Neural progenitor cell (in vitro differentiated cells): ENCODE data around the gene CLTB. TPM values are rescaled to one million over a fixed set of nuclear protein-coding genes. Genes with fewer than 3 reads are reported as not detected.

ENCODE experiments used
- DNase-seq: peaks from one replicate; pipeline ENCODE4 v3.0.0-alpha.2; 2016; ENCODE audit warnings: low spot score
- H2AFZ ChIP-seq: fragments of 200-600 bp; sonication (generic); replicated peaks from 2 replicates; pipeline ENCODE4 v1.6.1; 2016; ENCODE audit warnings: antibody characterized with exemption
- H3F3A ChIP-seq: fragments of 200-600 bp; sonication (generic); 2 replicates; pipeline ENCODE4 v1.6.1; 2016; ENCODE audit warnings: antibody characterized with exemption, low read depth
- H3K27ac ChIP-seq: fragments of 200-600 bp; sonication (generic); 2 replicates; pipeline ENCODE4 v1.5.1; 2016; ENCODE audit warnings: mild to moderate bottlenecking
- H3K27me3 ChIP-seq: fragments of 200-600 bp; sonication (generic); 2 replicates; pipeline ENCODE4 v1.6.1; 2016; ENCODE audit warnings: mild to moderate bottlenecking, moderate library complexity
- H3K36me3 ChIP-seq: fragments of 200-600 bp; sonication (generic); 2 replicates; pipeline ENCODE4 v1.5.1; 2016
- H3K4me1 ChIP-seq: fragments of 200-600 bp; sonication (generic); 2 replicates; pipeline ENCODE4 v1.6.1; 2016; ENCODE audit warnings: mixed run types
- H3K4me2 ChIP-seq: fragments of 200-600 bp; sonication (generic); 2 replicates; pipeline ENCODE4 v1.6.1; 2016
- H3K4me3 ChIP-seq: fragments of 200-600 bp; sonication (generic); 2 replicates; pipeline ENCODE4 v1.5.1; 2016
- H3K79me2 ChIP-seq: fragments of 200-600 bp; sonication (generic); 2 replicates; pipeline ENCODE4 v1.6.1; 2016; ENCODE audit warnings: low read depth
- H3K9ac ChIP-seq: fragments of 200-600 bp; sonication (generic); 2 replicates; pipeline ENCODE4 v1.6.1; 2016
- H3K9me3 ChIP-seq: fragments of 200-600 bp; sonication (generic); 2 replicates; pipeline ENCODE4 v1.5.1; 2016; ENCODE audit warnings: low read depth
- H4K20me1 ChIP-seq: fragments of 200-600 bp; sonication (generic); 2 replicates; pipeline ENCODE4 v1.6.1; 2016; ENCODE audit warnings: low read depth
- H3K27ac Mint-ChIP-seq: 3 replicates; pipeline ENCODE4 v1.8.0; 2021; ENCODE audit warnings: mixed read lengths
- H3K27me3 Mint-ChIP-seq: 2 replicates; pipeline ENCODE4 v1.8.0; 2022; ENCODE audit warnings: low read depth, mild to moderate bottlenecking, inconsistent platforms, moderate library complexity, mixed read lengths; ENCODE audit not compliant: insufficient read depth
- H3K36me3 Mint-ChIP-seq: 3 replicates; pipeline ENCODE4 v1.8.0; 2021; ENCODE audit warnings: mixed read lengths
- H3K4me1 Mint-ChIP-seq: 3 replicates; pipeline ENCODE4 v1.8.0; 2021; ENCODE audit warnings: mixed read lengths
- H3K4me3 Mint-ChIP-seq: 3 replicates; pipeline ENCODE4 v1.8.0; 2021; ENCODE audit warnings: mild to moderate bottlenecking, moderate library complexity, mixed read lengths
- H3K9me3 Mint-ChIP-seq: 3 replicates; pipeline ENCODE4 v1.8.0; 2020; ENCODE audit warnings: mixed read lengths
- EZH2 ChIP-seq: fragments of 200-600 bp; sonication (generic); IDR thresholded peaks from 2 replicates; pipeline ENCODE4 v1.6.1; 2017; ENCODE audit warnings: antibody characterized with exemption, mild to moderate bottlenecking, moderate library complexity
- EZH2phosphoT487 ChIP-seq: fragments of 200-600 bp; sonication (generic); IDR thresholded peaks from 2 replicates; pipeline ENCODE4 v1.6.1; 2017; ENCODE audit warnings: antibody characterized with exemption
- total RNA-seq: library from RNA; depleted of rRNA; stranded (reverse); fragments of >200 nt; gene quantifications from 2 replicates; pipeline ENCODE4 v1.2.3, GENCODE V29; 2015; ENCODE audit warnings: low replicate concordance
- TF ChIP-seq, protein P1 (sequence below): fragments of 200-600 bp; sonication (generic); IDR thresholded peaks from 2 replicates; pipeline ENCODE4 v1.5.1; 2017; ENCODE audit warnings: antibody characterized with exemption, mild to moderate bottlenecking

The CLTB gene
- total RNA-seq, 1 donor from 2014 or later = 12.6 TPM

DNA sequence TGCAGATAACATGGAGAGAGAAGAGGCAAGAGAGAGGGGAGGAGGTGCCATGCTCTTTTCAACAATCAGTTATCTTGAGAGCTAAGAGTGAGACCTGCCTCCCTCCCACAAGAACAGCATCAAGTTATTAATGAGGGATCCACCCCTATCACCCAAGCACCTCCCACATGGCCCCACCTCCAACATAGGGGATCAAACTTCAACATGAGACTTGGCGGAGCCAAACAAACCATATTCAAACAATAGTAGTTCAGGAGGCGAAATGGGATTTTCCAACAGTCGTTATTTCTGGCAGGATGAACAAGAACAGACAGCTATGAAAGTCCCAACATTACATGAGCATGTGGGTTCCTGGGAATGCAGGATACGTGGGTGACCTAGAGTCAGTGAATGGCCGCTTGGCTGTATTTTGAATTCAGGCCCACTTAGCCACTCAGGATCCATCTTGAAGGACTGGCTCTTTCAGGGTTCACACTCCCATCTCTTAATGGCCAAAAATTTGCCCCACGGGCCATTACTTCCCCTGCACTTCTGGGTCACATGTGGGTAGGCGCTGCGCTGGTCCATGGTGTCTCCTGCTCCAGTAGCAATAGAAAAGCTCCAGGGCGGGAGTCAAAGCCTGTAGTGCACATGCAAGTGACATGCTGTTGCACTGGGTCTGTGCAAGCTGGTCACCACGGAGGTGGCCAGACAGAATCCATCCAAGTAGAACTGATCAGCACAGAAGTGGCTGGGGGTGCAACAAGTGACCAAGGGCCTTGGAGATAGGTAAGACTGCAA is 24.8 kb upstream of the CLTB start:
- Mint-ChIP-seq H3K4me1 (peaks cover 11% of the 10 kb centered on the region), H3K36me3 (no peaks in the 10 kb centered on the region), H3K27me3 (no peaks in the 10 kb centered on the region), H3K4me3 (no peak overlapping the region), H3K27ac (peak overlapping the region; percentile 50), H3K9me3 (no peaks in the 10 kb centered on the region)
- Histone ChIP-seq H2AFZ (peak overlapping the region; percentile 86), H4K20me1 (no peaks in the 10 kb centered on the region), H3K36me3 (no peaks in the 10 kb centered on the region), H3K4me3 (no peak overlapping the region), H3K79me2 (peaks cover 2% of the 10 kb centered on the region), H3K9ac (no peak overlapping the region), H3K4me1 (peaks cover 9% of the 10 kb centered on the region), H3K9me3 (no peaks in the 10 kb centered on the region), H3K27ac (no peak overlapping the region), H3K27me3 (no peaks in the 10 kb centered on the region), H3K4me2 (no peak overlapping the region), H3F3A (peaks cover 12% of the 10 kb centered on the region)
- TF ChIP-seq, protein P1, sequence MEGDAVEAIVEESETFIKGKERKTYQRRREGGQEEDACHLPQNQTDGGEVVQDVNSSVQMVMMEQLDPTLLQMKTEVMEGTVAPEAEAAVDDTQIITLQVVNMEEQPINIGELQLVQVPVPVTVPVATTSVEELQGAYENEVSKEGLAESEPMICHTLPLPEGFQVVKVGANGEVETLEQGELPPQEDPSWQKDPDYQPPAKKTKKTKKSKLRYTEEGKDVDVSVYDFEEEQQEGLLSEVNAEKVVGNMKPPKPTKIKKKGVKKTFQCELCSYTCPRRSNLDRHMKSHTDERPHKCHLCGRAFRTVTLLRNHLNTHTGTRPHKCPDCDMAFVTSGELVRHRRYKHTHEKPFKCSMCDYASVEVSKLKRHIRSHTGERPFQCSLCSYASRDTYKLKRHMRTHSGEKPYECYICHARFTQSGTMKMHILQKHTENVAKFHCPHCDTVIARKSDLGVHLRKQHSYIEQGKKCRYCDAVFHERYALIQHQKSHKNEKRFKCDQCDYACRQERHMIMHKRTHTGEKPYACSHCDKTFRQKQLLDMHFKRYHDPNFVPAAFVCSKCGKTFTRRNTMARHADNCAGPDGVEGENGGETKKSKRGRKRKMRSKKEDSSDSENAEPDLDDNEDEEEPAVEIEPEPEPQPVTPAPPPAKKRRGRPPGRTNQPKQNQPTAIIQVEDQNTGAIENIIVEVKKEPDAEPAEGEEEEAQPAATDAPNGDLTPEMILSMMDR = no peak
- TF ChIP-seq EZH2phosphoT487 = no peak
- no peak for TF ChIP-seq EZH2
- DNase-seq = no peak

DNA sequence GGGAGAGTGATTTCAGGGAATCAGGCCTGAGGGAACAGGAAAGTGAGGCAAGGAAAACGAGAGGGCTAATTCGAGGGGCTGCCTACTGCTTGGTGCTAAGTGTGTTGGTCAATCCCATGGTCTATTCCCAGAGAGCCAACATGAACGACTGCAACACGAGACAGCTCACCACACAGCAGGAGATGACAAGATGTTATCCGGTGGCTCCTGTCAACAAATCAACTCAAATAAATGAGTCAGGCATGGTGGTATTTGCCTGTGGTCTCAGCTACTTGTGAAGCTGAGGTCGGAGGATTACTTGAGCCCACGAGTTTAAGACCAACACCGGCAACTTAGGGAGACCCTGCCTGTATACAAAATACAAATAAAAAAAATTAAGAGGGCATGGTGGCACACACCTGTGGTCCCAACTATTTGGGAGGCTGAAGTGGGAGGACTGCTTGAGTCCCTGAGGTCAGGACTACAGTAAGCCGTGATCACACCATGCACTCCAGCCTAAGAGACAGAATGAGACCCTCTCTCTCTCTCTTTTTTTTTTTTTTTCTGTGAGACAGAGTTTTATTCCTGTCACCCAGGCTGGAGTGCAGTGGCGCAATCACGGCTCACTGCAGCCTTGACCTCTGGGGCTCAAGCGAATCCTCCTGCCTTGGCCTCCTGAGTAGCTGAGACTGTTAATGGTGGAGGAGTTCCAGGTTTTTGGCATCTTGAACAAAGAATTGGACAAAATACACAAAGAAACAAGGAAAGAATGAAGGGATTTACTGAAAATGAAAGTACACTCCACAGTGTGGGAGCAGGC is 22.8 kb upstream of the CLTB start:
- Histone ChIP-seq H3K9ac (no peak overlapping the region), H2AFZ (no peak overlapping the region), H3K27me3 (no peaks in the 10 kb centered on the region), H4K20me1 (no peaks in the 10 kb centered on the region), H3K36me3 (no peaks in the 10 kb centered on the region), H3F3A (peaks cover 12% of the 10 kb centered on the region), H3K4me2 (no peak overlapping the region), H3K27ac (no peak overlapping the region), H3K9me3 (no peaks in the 10 kb centered on the region), H3K4me3 (no peak overlapping the region), H3K79me2 (no peaks in the 10 kb centered on the region), H3K4me1 (peaks cover 9% of the 10 kb centered on the region)
- Mint-ChIP-seq H3K4me3 (no peak overlapping the region), H3K27me3 (no peaks in the 10 kb centered on the region), H3K4me1 (peaks cover 11% of the 10 kb centered on the region), H3K36me3 (no peaks in the 10 kb centered on the region), H3K27ac (no peak overlapping the region), H3K9me3 (peaks cover 2% of the 10 kb centered on the region)
- no peak for DNase-seq
- TF ChIP-seq EZH2 (no peak), EZH2phosphoT487 (no peak)
- TF ChIP-seq, protein P1 = no peak

DNA sequence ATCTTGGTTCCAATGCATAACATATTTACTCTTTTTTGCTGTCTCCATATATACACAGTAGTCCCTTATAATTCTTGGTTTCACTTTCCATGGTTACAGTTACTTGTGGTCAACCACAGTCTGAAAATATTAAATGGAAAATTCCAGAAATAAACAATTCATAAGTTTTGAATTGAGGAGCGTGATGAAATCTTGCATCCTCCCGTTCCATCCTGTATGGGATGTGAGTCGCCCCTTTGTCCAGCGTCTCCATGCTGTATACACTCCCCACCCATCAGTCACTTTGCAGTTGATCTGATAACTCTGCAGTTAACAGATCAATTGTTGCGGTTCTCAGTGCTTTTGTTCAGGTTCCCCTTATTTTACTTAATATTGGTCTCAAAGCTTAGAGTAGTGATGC is 20.3 kb upstream of the CLTB start:
- Mint-ChIP-seq H3K4me3 (no peak overlapping the region), H3K36me3 (peaks cover 3% of the 10 kb centered on the region), H3K27me3 (peaks cover 6% of the 10 kb centered on the region), H3K9me3 (peaks cover 7% of the 10 kb centered on the region), H3K27ac (peak overlapping the region; percentile 24), H3K4me1 (peaks cover 5% of the 10 kb centered on the region)
- H3K4me1 ChIP-seq = peaks cover under 1% of the 10 kb centered on the region
- no peak overlapping the region for H3K9ac ChIP-seq
- no peak overlapping the region for H3K4me2 ChIP-seq
- no peak overlapping the region for H2AFZ ChIP-seq
- H3K79me2 ChIP-seq = no peaks in the 10 kb centered on the region
- no peak overlapping the region for H3K27ac ChIP-seq
- no peaks in the 10 kb centered on the region for H3K9me3 ChIP-seq
- H3K36me3 ChIP-seq = no peaks in the 10 kb centered on the region
- no peaks in the 10 kb centered on the region for H3K27me3 ChIP-seq
- TF ChIP-seq EZH2phosphoT487 (no peak), EZH2 (no peak)
- TF ChIP-seq, protein P1 = no peak
- no peak for DNase-seq
- peaks cover 4% of the 10 kb centered on the region for H3F3A ChIP-seq
- H3K4me3 ChIP-seq = no peak overlapping the region
- no peaks in the 10 kb centered on the region for H4K20me1 ChIP-seq
